KMS-11 (cell line): ENCODE data around the gene AFF3.

Experiments
- H2AFZ ChIP-seq: fragments of 200-600 bp; sonication (generic); 2 replicates; pipeline ENCODE4 v1.6.1; 2016; ENCODE audit warnings: antibody characterized with exemption, mixed run types, low read depth
- H3K27ac ChIP-seq: fragments of 200-600 bp; sonication (generic); 2 replicates; pipeline ENCODE4 v1.6.1; 2016; ENCODE audit warnings: mild to moderate bottlenecking, mixed run types
- H3K27me3 ChIP-seq: fragments of 200-600 bp; sonication (generic); 2 replicates; pipeline ENCODE4 v1.6.1; 2017; ENCODE audit warnings: mild to moderate bottlenecking, low read depth, mixed run types, moderate library complexity; ENCODE audit not compliant: insufficient read depth
- H3K36me3 ChIP-seq: fragments of 200-600 bp; sonication (generic); 2 replicates; pipeline ENCODE4 v1.6.1; 2017; ENCODE audit warnings: mild to moderate bottlenecking, mixed run types; ENCODE audit not compliant: insufficient read depth
- H3K4me1 ChIP-seq: fragments of 200-600 bp; sonication (generic); 2 replicates; pipeline ENCODE4 v1.6.1; 2016; ENCODE audit warnings: mild to moderate bottlenecking, low read depth, mixed run types; ENCODE audit not compliant: poor library complexity, severe bottlenecking
- H3K4me2 ChIP-seq: fragments of 200-600 bp; sonication (generic); 2 replicates; pipeline ENCODE4 v1.7.0; 2016; ENCODE audit warnings: mild to moderate bottlenecking, mixed run types
- H3K4me3 ChIP-seq: fragments of 200-600 bp; sonication (generic); IDR thresholded peaks from 2 replicates; pipeline ENCODE4 v1.6.1; 2017; ENCODE audit warnings: low read depth, low read length, mixed read lengths; ENCODE audit not compliant: insufficient read depth
- H3K79me2 ChIP-seq: fragments of 200-600 bp; sonication (generic); 2 replicates; pipeline ENCODE4 v1.6.1; 2016; ENCODE audit warnings: low read depth, mixed run types; ENCODE audit not compliant: insufficient read depth
- H3K9ac ChIP-seq: fragments of 200-600 bp; sonication (generic); 2 replicates; pipeline ENCODE4 v1.6.1; 2016; ENCODE audit warnings: mild to moderate bottlenecking, mixed run types
- H4K20me1 ChIP-seq: fragments of 200-600 bp; sonication (generic); 2 replicates; pipeline ENCODE4 v1.6.1; 2016; ENCODE audit warnings: mild to moderate bottlenecking, mixed run types; ENCODE audit not compliant: insufficient read depth
- TF ChIP-seq, protein P1 (sequence below): fragments of 200-600 bp; sonication (generic); conservative IDR thresholded peaks from 2 replicates; pipeline ENCODE4 v1.6.1; 2017; ENCODE audit warnings: low read depth, mild to moderate bottlenecking, antibody characterized with exemption, low read length, moderate library complexity, mixed read lengths

The AFF3 gene

DNA sequence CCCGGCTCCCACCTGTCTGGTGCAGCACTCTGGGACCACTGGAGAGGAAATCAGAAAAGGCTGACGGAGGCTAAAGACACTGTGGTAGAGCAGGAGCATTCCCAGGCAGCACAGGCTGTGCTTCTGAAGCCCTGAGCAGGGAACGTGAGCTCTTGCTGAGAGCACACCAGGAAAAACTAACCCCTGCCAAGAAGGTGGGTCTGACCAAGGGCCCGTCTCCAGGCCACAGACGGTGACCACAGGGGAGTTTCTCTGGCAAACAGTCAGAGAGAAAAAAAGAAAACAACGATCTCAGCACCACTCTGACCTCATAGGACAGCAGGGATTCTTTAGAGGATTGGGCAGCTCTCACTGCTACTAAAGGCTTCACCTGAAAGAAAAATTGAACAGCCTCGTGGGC lies 201.4 kb downstream of the AFF3 start:
- no peak overlapping the region for H3K9ac ChIP-seq
- no peak overlapping the region for H3K4me2 ChIP-seq
- H3K36me3 ChIP-seq, result no peaks in the 10 kb centered on the region
- H3K4me3 ChIP-seq, result no peak overlapping the region
- TF ChIP-seq, protein P1, sequence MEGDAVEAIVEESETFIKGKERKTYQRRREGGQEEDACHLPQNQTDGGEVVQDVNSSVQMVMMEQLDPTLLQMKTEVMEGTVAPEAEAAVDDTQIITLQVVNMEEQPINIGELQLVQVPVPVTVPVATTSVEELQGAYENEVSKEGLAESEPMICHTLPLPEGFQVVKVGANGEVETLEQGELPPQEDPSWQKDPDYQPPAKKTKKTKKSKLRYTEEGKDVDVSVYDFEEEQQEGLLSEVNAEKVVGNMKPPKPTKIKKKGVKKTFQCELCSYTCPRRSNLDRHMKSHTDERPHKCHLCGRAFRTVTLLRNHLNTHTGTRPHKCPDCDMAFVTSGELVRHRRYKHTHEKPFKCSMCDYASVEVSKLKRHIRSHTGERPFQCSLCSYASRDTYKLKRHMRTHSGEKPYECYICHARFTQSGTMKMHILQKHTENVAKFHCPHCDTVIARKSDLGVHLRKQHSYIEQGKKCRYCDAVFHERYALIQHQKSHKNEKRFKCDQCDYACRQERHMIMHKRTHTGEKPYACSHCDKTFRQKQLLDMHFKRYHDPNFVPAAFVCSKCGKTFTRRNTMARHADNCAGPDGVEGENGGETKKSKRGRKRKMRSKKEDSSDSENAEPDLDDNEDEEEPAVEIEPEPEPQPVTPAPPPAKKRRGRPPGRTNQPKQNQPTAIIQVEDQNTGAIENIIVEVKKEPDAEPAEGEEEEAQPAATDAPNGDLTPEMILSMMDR, result no peak
- no peaks in the 10 kb centered on the region for H3K79me2 ChIP-seq
- H3K27me3 ChIP-seq, result no peaks in the 10 kb centered on the region
- H4K20me1 ChIP-seq, result no peaks in the 10 kb centered on the region
- no peak overlapping the region for H2AFZ ChIP-seq
- no peaks in the 10 kb centered on the region for H3K4me1 ChIP-seq
- H3K27ac ChIP-seq, result no peak overlapping the region

DNA sequence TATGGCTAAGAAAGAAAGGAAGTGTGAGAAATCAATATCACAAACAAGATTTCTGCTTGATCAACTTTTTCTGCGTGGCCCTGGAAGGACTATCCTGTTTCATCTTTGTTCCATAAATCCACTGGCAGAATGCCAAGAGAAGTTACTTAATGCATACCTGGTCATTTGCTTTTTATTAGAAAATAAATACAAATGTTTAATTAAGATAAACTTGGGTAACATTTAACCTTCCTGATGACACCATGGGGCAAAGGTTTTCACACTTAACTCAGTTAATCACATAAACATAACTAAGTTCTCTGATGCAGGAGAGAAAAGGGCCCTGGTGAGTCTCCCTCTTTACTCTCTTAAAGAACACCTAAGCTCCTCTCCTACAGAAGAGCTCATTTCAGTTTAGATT lies 203.3 kb downstream of the AFF3 start:
- Histone ChIP-seq H3K4me3 (no peak overlapping the region), H3K36me3 (no peaks in the 10 kb centered on the region), H3K9ac (no peak overlapping the region), H3K4me1 (no peaks in the 10 kb centered on the region), H3K4me2 (no peak overlapping the region), H3K27me3 (no peaks in the 10 kb centered on the region), H2AFZ (no peak overlapping the region), H3K79me2 (no peaks in the 10 kb centered on the region), H3K27ac (no peak overlapping the region), H4K20me1 (no peaks in the 10 kb centered on the region)
- TF ChIP-seq, protein P1, result no peak

GRCh38 chr2:99938250-99938649 lies 204.1 kb downstream of the AFF3 start:
- Histone ChIP-seq H3K9ac (no peak overlapping the region), H3K4me2 (no peak overlapping the region), H3K4me1 (no peaks in the 10 kb centered on the region), H4K20me1 (no peaks in the 10 kb centered on the region), H3K27me3 (no peaks in the 10 kb centered on the region), H3K4me3 (no peak overlapping the region), H3K36me3 (no peaks in the 10 kb centered on the region), H3K79me2 (no peaks in the 10 kb centered on the region), H2AFZ (no peak overlapping the region), H3K27ac (no peak overlapping the region)
- TF ChIP-seq, protein P1, result no peak

- no peak overlapping the region for H3K4me3 ChIP-seq
- TF ChIP-seq, protein P1, result no peak
Measured at GRCh38 chr2:99936065-99936464, 206.3 kb downstream of the AFF3 start.

GRCh38 chr2:99935662-99936061 lies 206.7 kb downstream of the AFF3 start:
- no peaks in the 10 kb centered on the region for H4K20me1 ChIP-seq
- no peak overlapping the region for H3K9ac ChIP-seq
- TF ChIP-seq, protein P1, result no peak
- H3K4me3 ChIP-seq, result no peak overlapping the region
- H3K4me1 ChIP-seq, result no peaks in the 10 kb centered on the region
- no peak overlapping the region for H3K4me2 ChIP-seq
- H3K27ac ChIP-seq, result no peak overlapping the region
- no peaks in the 10 kb centered on the region for H3K27me3 ChIP-seq
- H3K36me3 ChIP-seq, result no peaks in the 10 kb centered on the region
- H2AFZ ChIP-seq, result no peak overlapping the region
- no peaks in the 10 kb centered on the region for H3K79me2 ChIP-seq

More at GRCh38 chr2:99936065-99936464, 206.3 kb downstream of the AFF3 start:
- H3K9ac ChIP-seq, result no peak overlapping the region
- no peaks in the 10 kb centered on the region for H3K27me3 ChIP-seq
- no peaks in the 10 kb centered on the region for H3K36me3 ChIP-seq
- H3K79me2 ChIP-seq, result no peaks in the 10 kb centered on the region
- H3K27ac ChIP-seq, result no peak overlapping the region
- no peak overlapping the region for H3K4me2 ChIP-seq
- no peaks in the 10 kb centered on the region for H3K4me1 ChIP-seq
- no peaks in the 10 kb centered on the region for H4K20me1 ChIP-seq
- H2AFZ ChIP-seq, result no peak overlapping the region
